Rectal smooth muscle tissue (tissue), 1 donor: ENCODE data around the gene KCNIP4.
"Not testable (repeated sequence)": the region's sequence is repeated elsewhere in the genome, so short reads cannot be mapped to it uniquely, and the experiment has no call there.

ENCODE experiments used
- H3K27ac ChIP-seq: one replicate; pipeline ENCODE4 v1.7.0; 2013; ENCODE audit warnings: low read depth, low read length, inconsistent platforms
- H3K27me3 ChIP-seq: one replicate; pipeline ENCODE4 v1.7.0; 2013; ENCODE audit warnings: low read length; ENCODE audit not compliant: control insufficient read depth, insufficient read depth
- H3K36me3 ChIP-seq: one replicate; pipeline ENCODE4 v1.7.0; 2013; ENCODE audit warnings: low read length; ENCODE audit not compliant: control insufficient read depth, insufficient read depth
- H3K4me1 ChIP-seq: one replicate; pipeline ENCODE4 v1.7.0; 2013; ENCODE audit warnings: low read length; ENCODE audit not compliant: control insufficient read depth, insufficient read depth
- H3K4me3 ChIP-seq: one replicate; pipeline ENCODE4 v1.7.0; 2013; ENCODE audit warnings: low read length
- H3K9ac ChIP-seq: one replicate; pipeline ENCODE4 v1.7.0; 2013; ENCODE audit warnings: low read length

KCNIP4 gene

GRCh38 chr4:20773144-20773997 is 1175.2 kb downstream of the KCNIP4 start:
- H3K4me3 ChIP-seq: no peak overlapping the region
- no peaks in the 10 kb centered on the region for H3K27me3 ChIP-seq
- H3K4me1 ChIP-seq: peaks cover 4% of the 10 kb centered on the region
- H3K36me3 ChIP-seq: no peaks in the 10 kb centered on the region
- H3K27ac ChIP-seq: no peak overlapping the region
- H3K9ac ChIP-seq: no peak overlapping the region

- Histone ChIP-seq H3K27me3 (no peaks in the 10 kb centered on the region), H3K9ac (no peak overlapping the region), H3K27ac (no peak overlapping the region), H3K36me3 (no peaks in the 10 kb centered on the region), H3K4me3 (no peak overlapping the region), H3K4me1 (no peaks in the 10 kb centered on the region)
Measured at GRCh38 chr4:20764366-20764992, 1184.1 kb downstream of the KCNIP4 start.

DNA sequence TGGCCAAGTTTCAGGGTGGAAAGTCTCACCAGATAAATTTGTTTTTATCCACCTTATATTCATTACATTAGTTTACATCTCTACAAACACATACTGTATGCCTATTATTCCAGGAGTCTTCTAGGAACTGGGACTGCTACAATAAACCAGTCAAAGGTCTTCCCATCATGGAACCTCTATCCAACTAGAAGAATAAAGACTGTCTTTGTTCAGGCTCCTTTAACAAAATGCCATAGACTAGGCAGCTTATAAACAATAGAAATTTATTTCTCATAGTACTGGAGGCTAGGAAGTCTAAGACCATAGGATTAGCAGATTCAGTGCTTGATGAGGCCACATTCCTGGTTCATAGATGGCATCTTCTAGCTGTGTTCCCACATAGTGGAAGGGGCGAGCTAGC is 1186.7 kb downstream of the KCNIP4 start:
- Histone ChIP-seq H3K4me3 (no peak overlapping the region), H3K4me1 (no peaks in the 10 kb centered on the region), H3K27ac (no peak overlapping the region), H3K9ac (no peak overlapping the region), H3K27me3 (no peaks in the 10 kb centered on the region), H3K36me3 (no peaks in the 10 kb centered on the region)

DNA sequence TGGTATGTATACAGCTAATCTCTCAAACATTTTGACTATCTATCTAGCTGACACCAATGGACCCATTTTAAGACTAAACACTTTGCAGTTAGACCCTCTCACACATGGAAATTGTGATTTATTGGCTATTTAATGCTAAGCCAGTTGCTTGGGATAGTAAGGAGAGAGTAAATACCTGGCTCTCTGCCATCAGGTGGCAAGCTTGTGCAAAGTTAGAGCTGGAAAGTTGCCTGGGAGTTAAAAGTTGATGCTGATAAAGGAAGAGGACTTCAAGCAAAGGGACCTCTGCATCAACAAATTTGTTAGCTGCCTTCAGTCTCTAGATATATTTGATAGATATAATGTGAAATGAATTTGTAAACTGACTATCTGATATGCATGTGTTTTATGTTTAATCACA is 1187.2 kb downstream of the KCNIP4 start:
- no peaks in the 10 kb centered on the region for H3K27me3 ChIP-seq
- no peaks in the 10 kb centered on the region for H3K36me3 ChIP-seq
- no peak overlapping the region for H3K4me3 ChIP-seq
- H3K9ac ChIP-seq: no peak overlapping the region
- no peaks in the 10 kb centered on the region for H3K4me1 ChIP-seq
- no peak overlapping the region for H3K27ac ChIP-seq

GRCh38 chr4:20760053-20760452 is 1188.5 kb downstream of the KCNIP4 start:
- no peak overlapping the region for H3K27ac ChIP-seq
- no peaks in the 10 kb centered on the region for H3K27me3 ChIP-seq
- H3K9ac ChIP-seq: no peak overlapping the region
- H3K4me3 ChIP-seq: no peak overlapping the region
- no peaks in the 10 kb centered on the region for H3K4me1 ChIP-seq
- H3K36me3 ChIP-seq: no peaks in the 10 kb centered on the region

DNA sequence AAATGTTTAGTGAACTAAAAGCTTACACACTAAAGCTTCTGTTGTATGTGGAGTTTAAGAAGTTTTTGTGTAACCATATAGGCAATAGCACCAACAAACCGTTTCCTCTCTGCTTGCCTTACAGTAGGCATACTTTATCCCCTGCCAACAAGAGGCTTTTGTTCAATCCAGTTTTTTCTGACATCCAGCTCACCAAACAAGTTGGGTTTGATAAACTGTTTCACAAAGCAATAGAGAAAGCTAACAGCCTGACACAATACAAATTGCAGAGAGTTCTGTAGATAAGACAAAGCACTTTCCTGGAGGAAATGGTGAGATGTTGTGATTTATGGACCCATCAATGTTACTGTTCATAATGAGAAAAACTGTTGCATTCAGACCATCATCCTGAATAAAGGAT is 1194.5 kb downstream of the KCNIP4 start:
- Histone ChIP-seq H3K27ac (no peak overlapping the region), H3K4me1 (no peaks in the 10 kb centered on the region), H3K9ac (no peak overlapping the region), H3K4me3 (no peak overlapping the region), H3K36me3 (peaks cover 2% of the 10 kb centered on the region), H3K27me3 (no peaks in the 10 kb centered on the region)

GRCh38 chr4:20752641-20753040 is 1195.9 kb downstream of the KCNIP4 start:
- H3K36me3 ChIP-seq: peaks cover 2% of the 10 kb centered on the region
- H3K4me1 ChIP-seq: no peaks in the 10 kb centered on the region
- no peak overlapping the region for H3K4me3 ChIP-seq
- no peaks in the 10 kb centered on the region for H3K27me3 ChIP-seq
- H3K27ac ChIP-seq: no peak overlapping the region
- no peak overlapping the region for H3K9ac ChIP-seq

DNA sequence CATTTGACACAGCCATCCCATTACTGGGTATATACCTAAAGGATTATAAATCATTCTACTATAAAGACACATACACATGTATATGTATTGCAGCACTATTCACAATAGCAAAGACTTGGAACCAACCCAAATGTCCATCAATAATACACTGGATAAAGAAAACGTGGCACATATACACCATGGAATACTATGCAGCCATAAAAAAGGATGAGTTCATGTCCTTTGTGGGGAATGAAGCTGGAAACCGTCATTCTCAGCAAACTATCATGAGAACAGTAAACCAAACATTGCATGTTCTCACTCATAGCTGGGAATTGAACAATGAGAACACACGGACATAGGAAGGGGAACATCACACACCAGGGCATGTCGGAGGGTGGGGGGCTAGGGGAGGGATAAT is 1202.6 kb downstream of the KCNIP4 start:
- not testable (repeated sequence) for H3K4me3 ChIP-seq, H3K36me3 ChIP-seq, H3K9ac ChIP-seq, H3K27me3 ChIP-seq, H3K27ac ChIP-seq, H3K4me1 ChIP-seq

GRCh38 chr4:20735931-20736330 is 1212.6 kb downstream of the KCNIP4 start:
- H3K4me1 ChIP-seq: no peaks in the 10 kb centered on the region
- H3K27me3 ChIP-seq: no peaks in the 10 kb centered on the region
- H3K9ac ChIP-seq: no peak overlapping the region
- H3K4me3 ChIP-seq: no peak overlapping the region
- H3K36me3 ChIP-seq: peaks cover 15% of the 10 kb centered on the region
- no peak overlapping the region for H3K27ac ChIP-seq

- Histone ChIP-seq H3K27ac (no peak overlapping the region), H3K4me3 (no peak overlapping the region), H3K9ac (no peak overlapping the region), H3K4me1 (no peaks in the 10 kb centered on the region), H3K27me3 (no peaks in the 10 kb centered on the region), H3K36me3 (peaks cover 17% of the 10 kb centered on the region)
Measured at GRCh38 chr4:20724915-20725314, 1223.7 kb downstream of the KCNIP4 start.

GRCh38 chr4:20723463-20723862 is 1225.1 kb downstream of the KCNIP4 start:
- H3K9ac ChIP-seq: no peak overlapping the region
- no peaks in the 10 kb centered on the region for H3K4me1 ChIP-seq
- H3K27me3 ChIP-seq: no peaks in the 10 kb centered on the region
- H3K27ac ChIP-seq: no peak overlapping the region
- H3K4me3 ChIP-seq: no peak overlapping the region
- H3K36me3 ChIP-seq: peaks cover 17% of the 10 kb centered on the region

GRCh38 chr4:20723019-20723418 is 1225.6 kb downstream of the KCNIP4 start:
- Histone ChIP-seq H3K9ac (no peak overlapping the region), H3K27ac (no peak overlapping the region), H3K4me3 (no peak overlapping the region), H3K4me1 (no peaks in the 10 kb centered on the region), H3K36me3 (peaks cover 17% of the 10 kb centered on the region), H3K27me3 (no peaks in the 10 kb centered on the region)

DNA sequence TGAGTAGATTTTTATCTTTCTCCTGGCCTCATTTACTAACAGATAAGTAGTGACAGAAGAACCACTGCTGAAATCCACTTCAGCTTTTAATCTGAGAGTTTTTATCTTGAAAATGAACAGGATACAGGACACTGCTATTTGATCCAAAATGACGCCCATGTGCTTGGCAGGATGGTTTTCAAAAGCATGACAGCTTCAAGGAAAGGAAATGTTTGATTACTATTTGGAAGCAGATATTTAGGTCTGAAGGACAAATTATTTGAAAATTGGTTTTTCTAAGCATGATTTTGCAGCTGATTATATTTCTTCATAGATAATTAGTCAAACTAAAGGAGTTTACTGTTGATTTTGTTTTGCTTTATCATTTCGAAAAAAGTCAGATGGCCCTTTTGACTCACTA is 1237.2 kb downstream of the KCNIP4 start:
- Histone ChIP-seq H3K9ac (no peak overlapping the region), H3K27ac (no peak overlapping the region), H3K36me3 (peaks cover 5% of the 10 kb centered on the region), H3K4me1 (no peaks in the 10 kb centered on the region), H3K4me3 (no peak overlapping the region), H3K27me3 (no peaks in the 10 kb centered on the region)
